SK-N-MC (cell line): ENCODE results near the gene TTBK1.

Experiments used
- EZH2 ChIP-seq: fragments of 200-600 bp; sonication (generic); IDR thresholded peaks from one replicate; pipeline ENCODE4 v1.6.1; 2017; ENCODE audit warnings: antibody characterized with exemption
- FOXP2 ChIP-seq: optimal IDR thresholded peaks from 2 replicates; pipeline ENCODE3; 2011; ENCODE audit warnings: mild to moderate bottlenecking, moderate library complexity; ENCODE audit not compliant: insufficient read depth; ENCODE audit errors: extremely low read length, control extremely low read depth
- POLR2AphosphoS5 ChIP-seq: IDR thresholded peaks from 2 replicates; pipeline ENCODE4 v1.6.1; 2012; ENCODE audit warnings: mild to moderate bottlenecking, low read depth, low read length, borderline replicate concordance

DNA sequence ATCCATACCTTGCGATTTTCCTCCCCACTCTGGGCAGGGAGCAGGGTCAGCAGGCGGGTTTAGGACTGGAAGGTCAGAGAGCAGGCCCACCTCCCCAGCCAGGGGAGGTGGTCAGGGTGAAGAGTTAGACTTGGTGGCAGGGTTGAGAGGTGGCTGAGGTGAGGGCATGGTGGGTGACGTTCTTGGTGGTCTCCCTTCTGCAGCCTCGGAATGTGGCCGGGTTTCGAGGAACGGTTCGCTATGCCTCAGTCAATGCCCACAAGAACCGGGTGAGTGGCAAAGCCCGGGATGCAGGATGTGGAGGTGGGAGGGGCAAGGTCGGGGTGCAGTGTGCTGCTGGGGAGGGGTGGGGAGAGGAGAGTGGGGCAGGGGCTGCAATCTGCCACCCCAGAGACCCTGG lies 11.6 kb downstream of the TTBK1 start:
- TF ChIP-seq POLR2AphosphoS5, result no peak
- no peak for TF ChIP-seq EZH2
- no peak for TF ChIP-seq FOXP2
